Fibroblast of mammary gland (primary cell): ENCODE results near the gene LCMT2.

ENCODE experiments used
- DNase-seq: peaks from one replicate; pipeline ENCODE4 v3.0.0-alpha.2; 2010; ENCODE audit warnings: low read depth
- H3K4me3 ChIP-seq: 2 replicates; pipeline ENCODE4 v1.5.1; 2011; ENCODE audit warnings: low read depth, mild to moderate bottlenecking, low read length, moderate library complexity; ENCODE audit not compliant: control insufficient read depth
- CTCF ChIP-seq: conservative IDR thresholded peaks from 2 replicates; pipeline ENCODE4 v1.5.1; 2011; ENCODE audit warnings: low read depth, low read length, inconsistent platforms; ENCODE audit not compliant: control insufficient read depth, insufficient read depth

The LCMT2 gene

DNA sequence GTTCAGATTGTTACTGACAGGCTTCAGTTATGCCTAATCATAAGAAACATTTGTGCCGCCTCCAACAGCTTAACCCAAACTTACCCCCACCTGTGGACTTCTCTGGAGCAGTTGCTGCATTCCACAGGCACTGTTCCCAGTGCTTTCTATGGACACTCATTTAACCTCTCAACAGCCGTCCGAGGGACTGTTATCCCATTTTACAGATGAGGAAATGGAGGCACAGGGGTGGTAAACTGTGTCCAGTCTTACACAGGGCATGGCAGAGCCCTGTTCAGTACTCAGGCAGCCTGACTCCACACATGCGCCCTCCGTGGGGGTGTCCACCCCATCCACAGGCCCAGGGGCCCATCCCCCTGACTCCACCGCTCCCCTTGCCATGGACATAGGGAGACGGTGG is 49.4 kb downstream of the LCMT2 start:
- DNase-seq = no peak
- H3K4me3 ChIP-seq = no peak overlapping the region
- no peak for TF ChIP-seq CTCF

DNA sequence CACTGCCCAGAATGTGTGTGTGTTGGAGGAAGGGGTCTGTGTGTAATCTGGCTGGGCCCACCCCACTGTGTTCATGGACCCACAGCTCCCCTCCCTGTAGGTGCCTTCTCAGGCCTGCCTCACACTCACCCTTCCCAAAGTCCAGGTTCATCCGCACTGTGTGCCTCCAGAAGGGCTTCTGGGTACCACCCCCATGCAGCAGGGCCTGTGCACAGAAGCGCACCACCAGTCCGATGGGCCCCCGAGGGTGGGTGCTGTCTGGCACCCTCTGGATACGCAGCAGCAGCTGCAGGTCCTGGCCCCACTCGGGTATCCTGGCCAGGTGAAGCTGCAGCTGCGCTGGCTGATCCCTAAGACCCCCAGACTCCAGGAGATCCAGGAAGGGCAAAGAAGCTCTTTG is 50.9 kb downstream of the LCMT2 start:
- no peak for DNase-seq
- H3K4me3 ChIP-seq = no peak overlapping the region
- TF ChIP-seq CTCF = no peak

DNA sequence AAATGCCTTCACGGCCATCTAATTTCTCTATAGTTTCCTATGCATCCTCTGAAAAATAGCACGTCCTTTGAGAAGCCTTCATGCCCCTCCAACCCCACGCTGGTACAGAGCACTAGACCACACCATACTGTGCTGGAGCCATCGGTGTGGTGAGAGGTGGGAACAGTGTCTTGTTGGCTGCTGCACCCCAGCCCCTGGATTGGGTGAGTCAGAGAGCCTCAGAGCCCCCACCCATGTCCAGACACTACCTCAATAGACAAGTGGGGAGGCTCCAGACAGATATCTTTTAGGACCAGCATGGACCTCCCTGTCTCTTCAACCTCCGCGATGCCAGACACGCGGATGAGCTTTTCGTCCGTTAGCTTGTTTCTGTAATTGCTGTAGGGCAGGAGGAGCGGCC is 51.5 kb downstream of the LCMT2 start:
- no peak overlapping the region for H3K4me3 ChIP-seq
- TF ChIP-seq CTCF = no peak
- no peak for DNase-seq

- no peak for DNase-seq
- no peak for TF ChIP-seq CTCF
- H3K4me3 ChIP-seq = no peak overlapping the region
Measured at GRCh38 chr15:43277901-43278300, 52.5 kb downstream of the LCMT2 start.

- H3K4me3 ChIP-seq = no peak overlapping the region
- TF ChIP-seq CTCF = no peak
- no peak for DNase-seq
Measured at GRCh38 chr15:43277231-43277823, 53.0 kb downstream of the LCMT2 start.

- TF ChIP-seq CTCF = no peak
Measured at GRCh38 chr15:43276563-43277200, 53.7 kb downstream of the LCMT2 start.

More at GRCh38 chr15:43276563-43277200, 53.7 kb downstream of the LCMT2 start:
- DNase-seq = no peak
- H3K4me3 ChIP-seq = no peak overlapping the region
